Tibial nerve (tissue), 4 donors: ENCODE results near the gene NEK2. TPM values are rescaled to one million over a fixed set of nuclear protein-coding genes. Genes with fewer than 3 reads are reported as not detected.
A peak's percentile ranks its signal among the peaks of the same experiment; 100 is the strongest.

Experiments used
- DNase-seq, 2 donors: peaks; one replicate each; pipeline ENCODE4 v3.0.0-alpha.2; 2019; ENCODE audit warnings: low spot score in 2 of 2
- H3K27ac ChIP-seq, 4 donors: fragments of 200-600 bp; sonication (generic) in 3 of 4; one replicate each; pipeline ENCODE4 v1.5.1; 2017 to 2019; ENCODE audit warnings: mild to moderate bottlenecking in 1 of 4
- H3K27me3 ChIP-seq, 2 donors: fragments of 200-600 bp; sonication (generic) in 1 of 2; one replicate each; pipeline versions ENCODE4 v1.5.1 to v1.6.0; 2017 to 2019
- H3K36me3 ChIP-seq, 3 donors: fragments of 200-600 bp; sonication (generic); one replicate each; pipeline ENCODE4 v1.5.1; 2018 to 2019
- H3K4me1 ChIP-seq, 4 donors: fragments of 200-600 bp; sonication (generic) in 3 of 4; one replicate each; pipeline ENCODE4 v1.5.1; 2017 to 2019
- H3K4me3 ChIP-seq, 4 donors: fragments of 200-600 bp; sonication (generic) in 3 of 4; one replicate each; pipeline ENCODE4 v1.5.1; 2017 to 2019; ENCODE audit warnings: mild to moderate bottlenecking in 1 of 4, moderate library complexity in 1 of 4
- H3K9me3 ChIP-seq, 4 donors: fragments of 200-600 bp; sonication (generic) in 3 of 4; one replicate each; pipeline ENCODE4 v1.5.1; 2017 to 2019
- CTCF ChIP-seq, 5 experiments: fragments of 200-600 bp in 3 of 5; fragments of 450-650 bp in 2 of 5; sonication (generic) in 3 of 5; IDR thresholded peaks; one replicate each; pipeline ENCODE4 v1.5.1; 2016 to 2019; ENCODE audit warnings: antibody characterized with exemption in 5 of 5, mild to moderate bottlenecking in 3 of 5, moderate library complexity in 2 of 5
- EP300 ChIP-seq, 2 donors: sonication (generic); formaldehyde crosslinking; IDR thresholded peaks; one replicate each; pipeline ENCODE4 v1.6.1; 2017; ENCODE audit warnings: antibody characterized with exemption in 2 of 2, mild to moderate bottlenecking in 1 of 2
- POLR2A ChIP-seq, 2 donors: fragments of 450-650 bp; IDR thresholded peaks; one replicate each; pipeline ENCODE4 v1.6.1; 2017; ENCODE audit warnings: antibody characterized with exemption in 2 of 2, mild to moderate bottlenecking in 2 of 2, moderate library complexity in 2 of 2
- WGBS, 2 donors: methylation state at CpG; one replicate each; pipeline ENCODE4 v1.1.5; 2018; 5-methylcytosine and 5-hydroxymethylcytosine counted together
- total RNA-seq, 4 donors: library from RNA; depleted of rRNA; stranded (reverse); fragments of >200 nt; gene quantifications; one replicate each; pipeline ENCODE4 v1.1.0, GENCODE V29; 2016

Gene NEK2
- total RNA-seq, 4 donors from 2014 or later, result 1.8 to 2.0 TPM; not detected in 2

DNA sequence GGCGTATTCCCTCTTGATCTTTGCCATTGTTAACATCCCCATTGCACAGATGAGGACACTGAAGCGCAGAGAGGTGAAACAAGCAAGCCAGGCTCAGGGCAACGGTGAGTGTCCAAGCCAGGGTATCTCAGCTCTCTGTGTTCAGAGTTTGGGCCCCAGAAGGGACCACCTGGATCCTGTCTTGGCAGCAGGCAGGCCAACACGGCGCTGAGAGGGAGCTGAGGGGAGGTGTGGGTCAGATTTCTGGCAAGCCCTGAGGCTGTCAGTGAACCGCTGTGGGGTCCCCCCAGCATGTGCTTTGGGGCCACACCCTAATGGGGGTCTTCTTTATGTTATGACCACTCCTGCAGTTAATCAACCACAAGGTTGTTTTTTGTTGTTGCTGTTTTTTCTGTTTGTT, 23.1 kb downstream of the NEK2 start:
- Histone ChIP-seq H3K9me3 (no peaks in the 10 kb centered on the region), H3K27ac (no peak overlapping the region), H3K4me3 (no peak overlapping the region), H3K4me1 (peaks cover 0 to 8% (median 0%) of the 10 kb centered on the region in 4 donors), H3K27me3 (no peaks in the 10 kb centered on the region), H3K36me3 (no peaks in the 10 kb centered on the region)
- DNase-seq, result no peak
- 87 to 90% methylated on average over 6 of the region's 6 CpGs for WGBS, 2 donors
- TF ChIP-seq CTCF (IDR thresholded peaks at IDR 0.05) (no peak), POLR2A (IDR thresholded peaks at IDR 0.05) (no peak), EP300 (IDR thresholded peaks at IDR 0.05) (no peak)

- WGBS, 2 donors, result 87 to 94% methylated on average over 7 of the region's 7 CpGs
- no peak for DNase-seq
Observed at GRCh38 chr1:211650904-211651303, 24.5 kb downstream of the NEK2 start.

DNA sequence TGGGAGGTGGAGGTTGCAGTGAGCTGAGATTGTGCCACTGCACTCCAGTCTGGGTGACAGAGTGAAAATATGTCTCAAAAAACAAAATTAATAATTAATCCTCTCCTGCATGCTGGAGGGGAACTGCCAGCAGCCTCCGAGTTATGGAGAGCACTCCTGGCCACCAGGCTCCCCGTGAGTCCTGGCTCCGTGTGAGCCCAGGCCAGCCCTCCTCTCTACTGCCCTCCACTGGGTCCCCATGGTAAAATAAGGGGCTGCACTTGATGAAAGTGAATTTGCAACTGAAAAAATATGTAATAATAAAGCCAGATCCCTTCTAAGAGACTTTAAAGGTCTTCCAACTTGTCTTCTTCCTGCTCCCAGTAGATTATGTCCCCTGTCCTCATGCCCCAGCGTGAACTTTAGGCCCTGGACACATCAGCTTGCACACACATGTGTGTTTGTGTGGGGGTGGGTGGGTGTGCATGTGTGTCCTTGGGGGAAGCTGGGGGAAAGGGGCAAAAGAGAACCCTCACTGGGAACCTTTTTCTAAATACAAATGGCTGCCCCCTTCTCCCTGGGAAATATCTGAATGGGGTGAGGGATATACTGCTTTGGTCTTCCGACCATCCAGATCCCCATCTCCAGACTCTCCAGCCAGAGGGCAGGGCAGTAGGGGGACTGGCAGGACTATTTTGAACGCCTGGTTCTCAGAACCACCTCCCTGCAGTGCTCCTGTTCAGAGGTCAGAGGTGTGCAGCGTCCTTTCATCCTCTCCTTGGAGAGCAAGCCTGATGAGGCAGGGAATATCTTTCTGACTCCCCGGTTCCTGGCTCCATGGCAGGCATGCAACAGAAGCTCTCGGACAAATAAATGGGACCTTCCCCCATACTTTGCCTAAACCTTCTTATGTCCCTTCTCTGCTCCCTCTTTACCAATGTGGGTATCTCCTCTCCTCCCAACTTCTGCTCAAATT, 26.2 kb downstream of the NEK2 start:
- Histone ChIP-seq H3K4me3 (no peak overlapping the region), H3K27ac (no peak overlapping the region), H3K9me3 (no peaks in the 10 kb centered on the region), H3K27me3 (no peaks in the 10 kb centered on the region), H3K36me3 (no peaks in the 10 kb centered on the region), H3K4me1 (no peaks in the 10 kb centered on the region)
- DNase-seq, result peak in 1 of 2 donors; percentile 48
- TF ChIP-seq CTCF (IDR thresholded peaks at IDR 0.05) (peak in 4 of 5 experiments; percentile 46 to 63 (median 47)), EP300 (IDR thresholded peaks at IDR 0.05) (no peak)
- 61 to 83% methylated on average over 7 to 9 of the region's 9 CpGs for WGBS, 2 donors

More at GRCh38 chr1:211650904-211651303, 24.5 kb downstream of the NEK2 start:
- Histone ChIP-seq H3K27me3 (no peaks in the 10 kb centered on the region), H3K27ac (no peak overlapping the region), H3K4me1 (peaks cover 0 to 8% (median 0%) of the 10 kb centered on the region in 4 donors), H3K9me3 (no peaks in the 10 kb centered on the region), H3K36me3 (no peaks in the 10 kb centered on the region), H3K4me3 (no peak overlapping the region)
- TF ChIP-seq EP300 (IDR thresholded peaks at IDR 0.05), result no peak
- TF ChIP-seq POLR2A (IDR thresholded peaks at IDR 0.05), result no peak
- no peak for TF ChIP-seq CTCF (IDR thresholded peaks at IDR 0.05)

DNA sequence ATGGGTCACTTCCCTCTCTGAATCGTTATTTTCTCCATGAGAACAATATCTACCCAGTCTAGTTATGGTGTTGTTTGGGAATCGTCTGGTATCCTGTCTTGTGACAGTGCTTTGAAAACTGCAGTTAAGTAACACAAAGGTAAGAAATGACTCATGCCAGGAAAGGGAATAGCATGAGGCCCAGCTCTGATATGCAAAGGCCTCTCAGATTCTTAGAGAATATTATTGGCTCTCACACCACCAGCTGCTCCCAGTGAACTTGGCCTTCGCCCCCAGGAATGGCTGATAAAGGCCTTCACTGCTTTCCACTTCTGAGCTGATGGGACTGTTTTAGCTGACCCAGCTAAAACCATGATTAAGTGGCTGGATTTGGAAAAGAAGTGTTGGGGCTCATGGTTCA, 27.1 kb downstream of the NEK2 start:
- DNase-seq, result no peak
- WGBS, 2 donors, result 82 to 83% methylated on average over 3 of the region's 3 CpGs
- Histone ChIP-seq H3K9me3 (no peaks in the 10 kb centered on the region), H3K27ac (peak overlapping the region in 1 of 4 donors; percentile 26), H3K4me1 (peaks cover 0 to 6% (median 6%) of the 10 kb centered on the region in 4 donors), H3K4me3 (no peak overlapping the region), H3K36me3 (no peaks in the 10 kb centered on the region), H3K27me3 (no peaks in the 10 kb centered on the region)
- TF ChIP-seq EP300 (IDR thresholded peaks at IDR 0.05) (no peak), POLR2A (IDR thresholded peaks at IDR 0.05) (no peak), CTCF (IDR thresholded peaks at IDR 0.05) (no peak)

GRCh38 chr1:211647711-211648121, 27.7 kb downstream of the NEK2 start:
- Histone ChIP-seq H3K9me3 (no peaks in the 10 kb centered on the region), H3K4me1 (peaks cover 0 to 6% (median 6%) of the 10 kb centered on the region in 4 donors), H3K27me3 (no peaks in the 10 kb centered on the region), H3K4me3 (no peak overlapping the region), H3K36me3 (no peaks in the 10 kb centered on the region), H3K27ac (peak overlapping the region in 1 of 4 donors; percentile 26)
- 90% methylated on average over 4 of the region's 4 CpGs for WGBS, 2 donors
- TF ChIP-seq CTCF (IDR thresholded peaks at IDR 0.05) (no peak), EP300 (IDR thresholded peaks at IDR 0.05) (no peak), POLR2A (IDR thresholded peaks at IDR 0.05) (no peak)
- DNase-seq, result no peak
